DMS79 treated with DMSO at 0.1 percent for 48 hours (cell line): ENCODE results near the gene ZFP30.

Source experiments
- DNase-seq: peaks from one replicate; lab custom pipeline; 2025; lab: John Stamatoyannopoulos, UW

The ZFP30 gene

DNA sequence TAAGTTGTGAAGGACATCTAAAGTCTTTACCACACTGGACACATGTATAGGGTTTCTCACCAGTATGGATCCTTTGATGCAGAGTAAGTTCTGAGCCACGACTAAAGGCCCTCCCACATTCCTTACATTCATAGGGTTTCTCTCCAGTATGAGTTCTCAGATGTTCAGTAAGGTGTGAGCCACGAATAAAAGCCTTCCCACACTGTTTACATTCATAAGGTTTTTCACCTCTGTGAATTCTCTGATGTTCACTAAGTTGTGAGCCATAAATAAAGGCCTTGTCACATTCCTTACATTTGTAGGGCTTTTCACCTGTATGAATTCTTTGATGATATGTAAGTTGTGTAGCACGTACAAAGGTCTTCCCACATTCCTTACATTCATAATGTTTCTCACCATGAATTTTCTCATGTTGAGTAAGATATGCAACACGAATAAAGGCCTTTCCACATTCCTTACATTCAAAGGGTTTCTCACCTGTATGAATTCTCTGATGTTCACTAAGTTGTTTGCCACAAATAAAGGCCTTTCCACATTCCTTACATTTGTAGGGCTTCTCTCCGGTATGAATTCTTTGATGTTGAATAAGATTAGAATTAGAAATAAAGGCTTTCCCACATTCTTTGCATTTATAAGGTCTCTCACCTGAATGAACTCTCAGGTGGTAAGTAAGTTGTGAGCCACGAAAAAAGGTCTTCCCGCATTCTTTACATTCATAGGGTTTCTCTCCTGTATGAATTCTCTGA is 90.5 kb downstream of the ZFP30 start:
- DNase-seq = no peak
